H54 (cell line): ENCODE measurements around the gene PARP6.
A peak's percentile ranks its signal among the peaks of the same experiment; 100 is the strongest.
"Not testable (repeated sequence)": the region's sequence is repeated elsewhere in the genome, so short reads cannot be mapped to it uniquely, and the experiment has no call there.

Source experiments
- DNase-seq: peaks from one replicate; pipeline ENCODE4 v3.0.0; 2011; ENCODE audit warnings: low spot score, mixed read lengths; ENCODE audit not compliant: insufficient read length
- FAIRE-seq: peaks from 3 replicates; lab custom pipeline; 2011; peaks lifted over from hg19 to GRCh38; lab: Jason Lieb, UNC
- POLR2A ChIP-seq: IDR thresholded peaks from 2 replicates; pipeline ENCODE4 v1.6.1; 2011; ENCODE audit warnings: low read depth, mild to moderate bottlenecking, low read length

Gene PARP6

DNA sequence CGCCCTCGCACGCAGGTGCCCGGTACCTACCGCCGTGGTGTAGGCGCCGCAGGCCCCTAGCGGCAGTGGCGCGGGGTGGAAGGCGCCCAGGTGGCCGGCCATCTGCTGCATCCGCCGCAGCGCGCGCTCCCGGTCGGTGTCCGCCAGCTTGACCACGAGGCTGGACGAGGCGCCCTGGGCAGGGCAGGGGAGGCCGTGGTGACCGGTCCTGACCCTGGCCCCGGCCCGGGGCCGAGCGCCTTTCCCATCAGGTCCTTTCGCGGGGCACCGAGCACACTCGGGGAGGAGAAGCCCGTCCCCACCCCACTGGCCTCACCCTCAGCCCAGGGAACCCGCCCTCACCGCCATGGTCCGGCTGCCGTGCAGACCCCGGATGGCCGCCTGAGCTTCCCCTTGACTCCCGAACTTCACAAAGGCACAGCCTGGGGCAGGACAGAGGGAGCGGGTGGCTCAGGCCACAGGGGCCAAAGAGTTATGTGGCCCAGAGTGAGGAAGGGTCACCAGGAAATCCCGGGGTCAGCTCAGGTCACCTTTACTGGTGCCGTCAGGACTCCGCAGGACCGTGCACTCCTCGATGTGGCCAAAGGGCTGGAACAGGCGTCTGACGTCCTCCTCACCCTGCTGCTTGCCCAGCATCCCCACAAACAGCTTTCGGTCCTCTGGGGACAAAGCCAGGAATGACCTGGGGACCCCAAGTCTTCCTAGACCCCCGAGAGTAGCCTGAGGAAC lies 17.4 kb upstream of the PARP6 start:
- DNase-seq (no peak), FAIRE-seq (no peak)
- TF ChIP-seq POLR2A: no peak

DNA sequence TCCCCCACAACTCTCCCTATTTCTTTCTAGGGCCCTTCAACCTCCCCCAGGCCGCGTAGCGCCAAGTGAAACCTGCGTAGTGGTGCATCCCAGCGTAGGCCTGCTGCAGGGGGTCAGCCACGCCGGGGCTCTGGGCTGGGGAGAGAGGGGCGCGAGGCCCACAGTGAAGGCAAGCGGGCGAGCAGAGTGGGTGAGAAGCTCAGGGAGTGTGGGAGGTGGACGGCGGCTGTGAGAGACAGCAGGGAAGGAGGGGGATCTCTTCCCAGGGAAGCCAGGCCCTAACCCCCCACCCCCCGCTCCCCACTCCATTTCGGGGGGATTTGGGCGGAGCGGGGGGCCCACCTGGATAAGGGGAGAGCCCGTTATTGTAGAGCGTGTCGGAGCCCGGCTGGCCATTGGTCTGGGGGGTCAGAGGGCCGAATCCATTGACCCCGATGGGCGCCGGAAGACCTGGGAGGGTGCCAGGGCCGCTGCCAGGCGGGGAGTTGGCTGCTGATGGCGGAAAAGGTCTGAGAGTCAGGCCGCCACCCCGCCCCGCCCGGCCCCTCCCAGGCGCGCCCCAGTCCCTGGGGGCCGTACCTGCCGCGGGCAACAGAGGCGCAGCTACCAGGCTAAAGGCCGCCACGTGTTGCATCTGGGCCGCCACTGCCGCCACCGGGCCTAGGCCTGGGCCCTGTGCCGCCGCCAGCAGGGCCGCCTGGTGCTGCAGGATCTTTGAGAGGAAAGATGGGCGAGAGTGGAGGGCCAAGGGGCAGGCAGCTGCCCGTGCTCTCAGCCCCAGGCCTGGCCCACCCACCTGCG lies 16.6 kb upstream of the PARP6 start:
- no peak for FAIRE-seq
- DNase-seq: no peak
- no peak for TF ChIP-seq POLR2A

DNA sequence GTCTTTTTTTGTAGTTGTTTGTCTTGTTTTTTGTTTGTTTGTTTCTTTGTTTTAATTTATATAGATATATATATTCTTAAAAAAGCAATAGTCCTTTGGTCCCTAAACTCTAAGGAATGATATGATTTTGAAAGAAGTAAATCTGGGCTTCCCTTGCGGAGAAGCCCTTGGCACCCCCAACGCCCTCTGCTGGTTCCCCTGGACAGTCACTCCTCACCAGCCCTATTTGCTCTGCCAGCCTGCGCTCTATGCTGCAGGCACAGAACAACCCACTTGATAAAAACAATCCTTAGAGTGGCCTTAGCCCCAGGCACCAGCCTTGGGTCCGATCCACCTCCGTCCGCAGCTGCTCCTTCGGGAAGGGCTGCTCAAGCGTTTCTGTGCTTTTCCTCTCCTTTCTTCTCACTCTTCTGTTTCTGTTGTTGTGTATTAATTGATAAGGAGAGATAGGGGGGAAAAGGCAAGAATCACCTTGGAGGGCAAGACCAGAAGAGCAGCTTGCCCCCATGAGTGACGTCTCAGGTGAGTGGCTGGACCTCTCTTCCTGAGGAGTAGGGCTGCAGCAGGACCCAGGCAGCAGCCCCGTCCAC lies 13.7 kb upstream of the PARP6 start:
- no peak for FAIRE-seq
- no peak for TF ChIP-seq POLR2A
- peak; percentile 32 for DNase-seq

GRCh38 chr15:72285402-72285801 lies 13.0 kb upstream of the PARP6 start:
- no peak for DNase-seq
- TF ChIP-seq POLR2A: no peak
- no peak for FAIRE-seq

GRCh38 chr15:72284781-72285180 lies 12.4 kb upstream of the PARP6 start:
- DNase-seq (no peak), FAIRE-seq (no peak)
- TF ChIP-seq POLR2A: no peak

- DNase-seq: no peak
- TF ChIP-seq POLR2A: no peak
- no peak for FAIRE-seq
Observed at GRCh38 chr15:72281713-72282112, 9.4 kb upstream of the PARP6 start.

DNA sequence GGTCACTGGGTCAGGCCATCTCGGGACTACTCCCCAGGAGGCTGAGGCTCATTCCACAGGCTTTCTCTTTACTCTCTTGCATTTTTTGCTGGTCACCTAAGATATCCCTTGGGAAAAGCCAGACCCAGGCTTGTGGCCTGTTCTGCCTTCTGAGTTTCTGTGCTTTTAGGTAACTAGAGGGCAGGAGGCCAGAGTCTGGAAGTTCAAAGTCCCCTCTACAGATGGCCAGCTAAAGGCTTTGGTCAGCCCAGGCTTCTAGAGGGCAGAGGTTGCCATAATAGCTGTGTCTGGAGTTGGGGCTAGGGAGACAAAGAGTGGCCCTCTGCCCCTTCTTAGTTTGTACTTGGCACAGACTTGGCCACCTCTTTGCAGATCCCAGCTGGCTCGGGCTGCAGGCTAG lies 8.4 kb upstream of the PARP6 start:
- FAIRE-seq: no peak
- no peak for TF ChIP-seq POLR2A
- DNase-seq: no peak

DNA sequence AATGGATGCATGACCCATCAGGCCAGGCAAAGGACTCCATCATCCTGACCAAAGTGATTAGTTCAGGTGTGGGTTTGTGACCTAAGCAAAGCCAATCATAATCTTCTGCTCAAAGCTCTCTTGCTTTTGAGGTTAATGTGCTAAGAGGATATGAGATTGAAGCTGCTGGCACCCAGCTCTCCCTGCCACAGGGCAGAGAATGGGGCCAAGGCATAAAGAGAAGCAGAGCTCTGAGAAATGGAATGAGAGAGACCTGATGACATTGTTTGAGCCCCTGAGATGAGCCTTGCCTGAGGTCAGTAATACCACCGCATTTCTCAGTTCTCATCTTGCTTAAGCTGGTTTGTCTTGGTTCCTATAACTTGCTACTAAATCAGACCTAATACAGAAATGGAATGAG lies 6.4 kb upstream of the PARP6 start:
- DNase-seq (no peak), FAIRE-seq (no peak)
- TF ChIP-seq POLR2A: no peak

DNA sequence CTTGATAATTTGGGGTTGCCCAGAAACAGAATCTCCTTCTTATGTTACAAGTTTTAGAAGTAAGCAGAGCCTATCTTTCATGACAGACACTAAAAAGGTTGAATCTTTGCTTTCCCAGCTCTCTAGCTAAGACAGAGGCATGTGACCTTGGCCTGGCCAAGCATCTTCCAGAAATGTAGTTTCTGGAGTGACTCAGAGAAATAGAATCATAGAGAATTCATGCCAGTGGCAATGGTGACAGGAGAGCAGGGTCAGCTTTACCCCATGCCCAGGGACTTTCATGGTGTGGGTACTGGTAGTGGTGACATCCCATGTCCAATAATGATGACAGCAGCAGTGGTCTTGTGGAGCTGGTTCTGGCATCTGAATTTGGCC lies 4.0 kb upstream of the PARP6 start:
- FAIRE-seq: no peak
- TF ChIP-seq POLR2A: no peak
- DNase-seq: no peak

- DNase-seq, FAIRE-seq: not testable (repeated sequence)
Observed at GRCh38 chr15:72275635-72276325, 3.4 kb upstream of the PARP6 start.

GRCh38 chr15:72272997-72273352 lies 621 bp upstream of the PARP6 start:
- DNase-seq: no peak
- no peak for FAIRE-seq
- TF ChIP-seq POLR2A: no peak

GRCh38 chr15:72271895-72272212 lies 500 bp downstream of the PARP6 start:
- no peak for TF ChIP-seq POLR2A
- DNase-seq (no peak), FAIRE-seq (no peak)

- no peak for DNase-seq
- TF ChIP-seq POLR2A: no peak
- FAIRE-seq: no peak
Observed at GRCh38 chr15:72271221-72271620, 1.1 kb downstream of the PARP6 start.

DNA sequence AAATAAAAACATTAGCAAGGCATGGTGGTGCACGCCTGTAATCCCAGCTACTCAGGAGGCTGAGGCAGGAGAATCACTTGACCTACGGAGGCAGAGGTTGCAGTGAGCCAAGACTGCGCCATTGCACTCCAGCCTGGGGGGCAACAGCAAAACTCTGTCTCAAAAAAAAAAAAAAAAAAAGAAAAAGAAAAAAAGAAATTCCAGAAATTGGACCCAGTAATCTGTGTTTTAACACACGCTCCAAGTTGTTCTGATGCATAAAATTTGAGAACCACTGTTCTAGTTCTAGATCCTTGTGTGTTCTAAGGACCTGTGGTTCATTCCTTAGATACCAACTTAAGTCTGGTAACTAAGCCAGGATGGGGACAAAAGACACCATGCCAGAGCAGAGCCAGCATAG lies 2.6 kb downstream of the PARP6 start:
- no peak for TF ChIP-seq POLR2A
- no peak for DNase-seq
- no peak for FAIRE-seq
